Measurements from ENCODE around the gene ISCA1.

Gene ISCA1

DNA sequence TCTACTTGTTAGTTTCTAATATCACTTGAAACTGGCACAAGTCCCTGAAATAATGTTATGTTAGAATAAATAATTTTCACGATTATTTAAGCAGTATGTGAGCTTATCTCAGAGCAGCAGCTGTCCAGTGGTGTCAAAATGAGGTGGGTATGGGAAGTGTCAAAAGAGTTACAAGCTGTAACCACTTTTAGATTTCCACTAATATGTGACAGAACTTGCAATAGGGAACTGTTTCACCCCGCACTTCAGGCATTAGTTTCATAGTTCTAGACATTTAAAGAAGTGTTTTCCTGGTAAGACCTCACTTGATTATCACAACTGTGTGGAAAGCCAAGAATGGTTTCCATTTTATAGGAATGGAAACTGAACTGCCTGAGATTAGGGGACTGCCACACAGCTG lies 2.9 kb upstream of the ISCA1 start:
- DNase-seq (ENCODE audit: low read depth), result no peak

DNA sequence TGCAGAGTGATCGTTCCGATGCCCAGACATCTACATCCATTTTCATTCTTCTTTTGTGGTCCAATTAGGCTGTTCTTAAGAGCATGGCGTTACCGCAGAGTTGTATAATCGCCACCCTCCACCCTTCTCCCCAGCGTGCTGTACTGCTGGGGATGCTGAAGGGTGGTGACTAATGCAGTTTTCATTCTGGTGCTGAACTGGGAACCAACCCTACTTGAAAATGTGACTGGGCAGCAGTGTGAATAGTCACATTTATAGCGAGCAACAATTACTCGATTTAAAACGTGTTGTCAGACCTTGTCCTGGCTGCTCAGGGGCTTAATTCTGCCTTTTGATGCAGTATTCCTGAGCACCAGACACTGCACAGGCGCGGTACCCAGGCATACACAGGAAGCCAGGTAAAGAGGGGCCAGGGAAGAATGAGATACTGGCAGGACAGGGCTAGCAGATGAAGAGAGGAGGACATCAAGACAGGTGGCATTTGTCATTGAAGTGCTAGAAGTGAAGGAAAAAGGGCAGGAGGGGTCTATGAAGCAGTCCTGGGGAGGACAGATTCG lies 719 bp upstream of the ISCA1 start:
- DNase-seq (ENCODE audit: low read depth), result peak; percentile 78

DNA sequence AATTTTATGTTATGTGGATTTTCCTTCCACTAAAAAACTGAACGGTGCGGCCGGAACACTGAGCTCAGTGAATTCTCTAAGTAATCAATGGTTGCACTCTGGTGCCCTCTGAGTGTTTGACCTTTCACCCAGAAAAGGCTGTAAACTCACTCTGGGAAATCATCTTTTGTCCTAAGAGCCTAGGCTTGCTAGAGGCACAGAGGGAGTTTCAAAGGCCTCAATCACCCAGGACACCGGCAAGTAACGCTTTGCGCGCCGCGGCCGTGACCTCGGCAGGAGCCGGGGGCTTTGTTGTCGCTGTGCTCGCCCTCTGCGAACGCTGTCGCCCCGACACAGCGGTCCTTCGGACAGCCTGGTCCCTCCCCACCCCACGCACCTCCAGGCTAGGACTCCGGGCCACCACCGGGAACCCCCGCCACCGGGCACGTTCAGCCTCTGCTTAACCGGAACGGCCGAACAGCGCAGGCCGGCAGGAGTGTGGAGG lies 703 bp downstream of the ISCA1 start:
- DNase-seq (ENCODE audit: low read depth), result no peak

DNA sequence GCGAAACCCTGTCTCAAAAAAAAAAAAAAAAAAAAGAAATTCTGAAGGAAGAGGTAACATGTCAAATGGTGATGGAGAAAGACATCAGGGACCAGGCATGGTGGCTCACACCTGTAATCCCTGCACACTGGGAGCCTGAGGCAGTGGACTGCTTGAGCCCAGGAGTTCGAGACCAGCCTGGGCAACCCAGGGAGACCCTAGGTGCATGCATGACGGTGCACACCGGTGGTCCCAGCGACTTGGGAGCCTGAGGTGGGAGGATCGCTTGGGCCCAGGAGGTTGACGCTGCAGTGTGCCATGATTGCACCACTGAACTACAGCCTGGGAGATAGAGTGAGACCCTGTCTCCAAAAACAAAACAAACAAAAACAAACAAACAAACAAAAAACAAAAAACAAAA lies 1.8 kb downstream of the ISCA1 start:
- no peak for DNase-seq (ENCODE audit: low read depth)

DNA sequence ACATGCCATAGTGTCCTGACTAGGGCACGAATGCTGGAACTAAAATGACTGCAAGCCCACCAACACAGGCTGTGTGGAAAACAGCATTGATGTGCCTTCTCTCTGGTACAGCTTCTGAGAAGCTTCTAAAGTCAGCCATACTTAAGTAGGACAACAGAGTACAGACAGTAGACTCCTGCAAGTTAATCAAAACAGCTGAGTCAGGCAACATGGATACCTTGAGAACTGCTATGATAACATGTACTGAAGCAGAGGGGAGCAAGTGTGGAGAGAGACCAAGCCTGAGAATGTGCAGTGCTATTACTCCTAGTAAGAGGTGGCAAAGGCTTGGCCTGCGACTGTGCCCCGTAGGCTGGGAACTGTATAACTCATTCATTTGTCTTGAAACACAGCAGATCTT lies 2.5 kb downstream of the ISCA1 start:
- DNase-seq (ENCODE audit: low read depth), result no peak

DNA sequence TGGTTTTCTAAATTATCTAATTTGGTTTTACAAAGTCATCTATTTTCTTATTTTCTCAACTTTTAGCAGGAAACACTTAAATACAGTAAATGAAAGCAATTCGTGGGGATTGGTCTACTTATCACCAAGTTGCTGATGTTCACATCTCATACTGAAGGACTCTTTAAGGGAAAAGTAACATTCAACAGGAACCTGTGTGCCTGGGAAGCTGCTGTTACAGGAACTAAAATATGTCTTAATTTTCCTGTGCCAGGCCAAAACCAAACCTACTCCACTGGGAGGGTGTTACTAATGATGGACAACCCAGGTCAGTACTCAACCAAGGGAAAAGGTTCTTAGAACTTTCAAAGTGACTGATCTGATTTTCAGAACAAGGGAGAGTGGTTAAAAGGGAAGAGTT lies 5.3 kb downstream of the ISCA1 start:
- DNase-seq (ENCODE audit: low read depth), result no peak

DNA sequence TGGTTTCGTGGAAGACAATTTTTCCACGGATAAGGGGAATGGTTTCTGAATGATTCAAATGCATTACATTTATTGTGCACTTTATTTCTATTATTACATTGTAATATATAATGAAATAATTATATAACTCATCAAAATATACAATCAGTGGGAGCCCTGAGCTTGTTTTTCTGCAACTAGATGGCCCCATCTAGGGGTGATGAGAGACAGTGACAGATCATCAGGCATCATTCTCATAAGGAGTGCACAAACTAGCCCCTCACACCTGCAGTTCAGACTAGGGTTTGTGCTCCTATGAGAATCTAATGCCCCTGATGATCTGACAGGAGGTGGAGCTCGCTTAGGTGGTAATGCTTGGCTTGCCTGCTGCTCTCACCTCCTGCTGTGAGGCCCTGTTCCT lies 6.4 kb downstream of the ISCA1 start:
- no peak for DNase-seq (ENCODE audit: low read depth)

DNA sequence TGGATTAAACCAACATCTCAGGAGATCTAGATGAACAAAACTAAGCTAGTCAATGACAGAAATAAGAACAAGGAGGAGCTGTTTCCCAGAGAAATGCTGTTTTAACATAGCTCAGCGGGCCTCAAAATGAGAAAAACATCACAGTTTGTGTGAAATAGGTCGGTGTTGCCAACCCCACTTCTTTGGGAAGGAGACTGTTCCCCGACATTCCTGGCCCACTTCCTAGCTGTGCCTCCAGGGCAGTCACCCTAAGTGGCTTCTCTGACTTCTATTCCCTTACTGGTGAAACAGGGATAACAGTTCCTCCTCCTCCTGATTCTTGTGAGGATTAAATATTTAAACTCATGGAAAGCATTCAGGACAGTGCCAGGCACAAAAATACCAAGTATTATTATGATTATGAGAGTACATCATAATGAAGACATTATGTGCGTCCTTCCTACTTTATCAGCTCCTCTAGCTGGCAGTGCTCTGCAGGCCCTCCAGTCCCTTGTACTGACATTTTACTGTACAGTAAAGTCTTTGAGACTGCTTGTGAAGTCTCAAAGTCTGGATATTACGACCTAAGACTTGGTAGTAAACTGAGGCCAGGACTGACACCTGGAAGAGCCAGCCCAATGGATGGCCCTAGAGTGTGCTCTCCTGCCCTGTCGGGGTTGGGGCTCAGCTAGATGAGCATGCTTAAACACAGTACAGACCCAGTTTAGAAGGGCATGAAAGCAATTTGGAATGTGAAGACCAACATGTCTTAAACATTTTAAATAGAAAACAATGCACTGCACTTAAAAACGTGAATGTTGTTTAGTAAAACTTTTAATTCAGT lies 7.3 kb downstream of the ISCA1 start:
- DNase-seq (ENCODE audit: low read depth), result no peak

DNA sequence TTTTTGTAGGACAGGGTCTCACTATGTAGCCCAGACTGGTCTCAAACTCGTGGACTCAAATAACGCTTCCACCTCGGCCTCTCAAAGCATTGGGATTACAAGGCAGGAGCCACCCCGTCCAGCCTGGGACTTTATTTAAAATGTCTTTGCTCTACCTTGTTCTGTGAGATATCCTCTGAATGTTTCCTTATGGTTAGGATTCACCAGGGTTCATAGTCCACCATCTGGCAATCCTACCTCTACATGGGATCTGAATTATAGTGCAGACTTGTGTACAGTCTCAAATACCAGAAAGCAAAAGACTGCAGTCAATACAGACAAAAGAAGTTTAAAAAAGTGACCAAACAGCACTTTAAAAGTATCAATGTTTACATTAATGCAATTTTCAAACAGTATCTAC lies 10.1 kb downstream of the ISCA1 start:
- DNase-seq (ENCODE audit: low read depth), result no peak

DNA sequence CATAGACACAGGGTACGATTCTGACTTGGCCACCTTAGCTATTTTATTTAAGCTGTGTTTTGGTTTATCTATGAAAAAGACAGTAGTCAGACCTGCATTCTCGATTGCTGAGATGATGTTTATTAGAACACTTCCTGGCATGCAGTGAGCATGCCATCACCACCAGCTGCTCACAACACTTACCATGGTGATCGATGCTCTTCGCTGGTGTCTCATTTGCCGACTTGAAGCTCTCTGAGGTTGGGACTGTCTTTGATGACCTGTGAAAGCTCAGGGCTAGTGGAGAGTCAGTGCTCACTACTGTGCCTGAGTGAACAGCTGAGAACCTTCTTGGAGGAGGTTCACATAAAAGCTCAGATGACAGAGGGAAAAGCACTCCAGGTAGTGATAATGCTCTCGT lies 18.5 kb downstream of the ISCA1 start:
- no peak for DNase-seq (ENCODE audit: low read depth)

DNA sequence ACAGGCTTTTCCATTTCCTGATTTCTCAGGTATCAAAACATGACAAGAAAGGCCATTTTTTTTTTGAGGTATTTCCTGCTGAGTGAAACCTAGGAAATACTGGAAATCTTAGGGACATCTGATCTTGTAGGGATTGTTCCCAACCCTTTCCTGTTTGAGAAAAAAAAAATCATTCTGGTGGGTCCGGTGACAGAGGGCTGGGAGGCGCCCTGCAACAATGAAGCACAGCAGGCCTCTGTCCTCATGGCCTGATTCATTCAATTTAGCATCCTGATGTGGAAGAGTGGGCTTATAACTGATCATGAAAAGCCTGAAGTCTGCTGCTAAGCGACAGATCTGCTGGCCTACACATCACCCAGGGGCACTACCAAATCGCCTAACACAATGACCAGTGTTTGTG lies 19.8 kb downstream of the ISCA1 start:
- DNase-seq (ENCODE audit: low read depth), result no peak

DNA sequence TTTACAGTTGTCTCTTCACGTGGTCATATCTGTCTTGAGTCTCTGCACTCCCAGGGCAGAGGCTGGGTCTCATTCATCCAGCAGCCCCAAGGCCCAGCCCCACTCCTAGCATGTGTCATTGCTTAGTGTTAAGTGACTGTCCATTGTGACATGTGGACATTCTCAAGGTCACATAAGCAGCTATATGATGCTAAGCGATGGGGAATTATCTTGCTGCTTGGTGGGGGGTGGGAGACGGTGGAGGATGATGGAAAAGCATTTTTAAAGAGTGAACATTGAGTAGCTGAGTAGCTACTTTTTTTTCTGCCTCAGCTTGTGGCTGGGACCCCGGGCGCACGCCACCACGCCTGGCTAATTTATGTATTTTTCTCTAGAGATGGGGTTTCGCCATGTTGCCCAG lies 22.8 kb downstream of the ISCA1 start, which contains the start of gene C9orf153:
C9orf153 (minus strand) TSS at position 101 of the 400 bp plus-strand sequence. CDS start 30,054 bp downstream, outside the sequence.
- DNase-seq (ENCODE audit: low read depth), result no peak

DNA sequence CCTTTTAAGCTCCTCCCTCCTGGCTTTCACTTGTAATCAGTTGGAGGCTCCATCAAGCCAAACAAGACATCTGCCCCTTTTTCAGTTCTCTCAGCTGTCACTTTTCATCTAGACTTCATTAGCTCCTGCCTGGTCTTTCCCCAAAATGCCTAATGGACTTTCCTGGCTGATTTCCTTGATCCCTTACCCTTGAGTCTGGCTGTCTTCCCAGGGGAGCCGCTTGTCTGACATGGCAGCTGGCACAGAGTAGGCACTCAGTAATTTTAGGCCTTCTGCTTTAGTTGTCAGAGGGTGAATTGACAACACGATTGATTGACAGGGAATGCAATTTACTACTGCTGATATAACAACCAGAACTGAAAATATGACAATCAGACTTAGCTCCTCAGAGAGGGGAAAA lies 24.9 kb downstream of the ISCA1 start:
- DNase-seq (ENCODE audit: low read depth), result no peak

DNA sequence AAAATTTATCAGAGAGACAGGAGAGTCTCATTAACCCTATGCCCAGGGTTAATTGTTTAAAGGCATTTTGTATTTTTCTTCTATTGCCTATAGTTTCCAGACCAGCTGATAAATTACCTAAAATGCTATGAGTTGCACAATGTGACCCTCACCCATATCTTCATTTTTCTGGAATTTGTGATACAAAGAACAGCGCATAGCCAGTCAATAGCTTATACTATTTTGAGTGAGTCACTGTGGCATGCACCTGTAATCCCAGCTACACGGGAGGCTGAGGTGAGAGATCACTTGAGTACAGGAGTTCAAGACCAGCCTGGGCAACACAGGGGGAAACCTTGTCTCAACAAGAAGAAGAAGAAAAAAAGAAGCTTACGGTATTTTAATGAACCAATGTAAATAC lies 25.7 kb downstream of the ISCA1 start:
- no peak for DNase-seq (ENCODE audit: low read depth)

DNA sequence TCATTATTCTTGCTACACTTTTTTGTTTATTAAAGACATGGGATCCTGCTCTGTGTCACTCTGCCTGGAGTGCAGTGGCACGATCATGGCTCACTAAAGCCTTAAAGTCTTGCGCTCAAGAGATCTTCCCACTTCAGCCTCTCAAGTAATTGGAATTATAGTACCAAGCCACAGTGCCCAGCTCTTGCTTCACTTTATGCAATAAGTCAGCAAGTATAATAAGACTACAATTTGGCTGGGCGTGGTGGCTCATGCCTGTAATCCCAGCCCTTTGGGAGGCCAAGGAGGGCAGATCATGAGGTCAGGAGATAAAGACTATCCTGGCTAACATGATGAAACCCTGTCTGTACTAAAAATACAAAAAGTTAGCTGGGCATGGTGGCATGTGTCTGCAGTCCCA lies 28.8 kb downstream of the ISCA1 start:
- DNase-seq (ENCODE audit: low read depth), result no peak

DNA sequence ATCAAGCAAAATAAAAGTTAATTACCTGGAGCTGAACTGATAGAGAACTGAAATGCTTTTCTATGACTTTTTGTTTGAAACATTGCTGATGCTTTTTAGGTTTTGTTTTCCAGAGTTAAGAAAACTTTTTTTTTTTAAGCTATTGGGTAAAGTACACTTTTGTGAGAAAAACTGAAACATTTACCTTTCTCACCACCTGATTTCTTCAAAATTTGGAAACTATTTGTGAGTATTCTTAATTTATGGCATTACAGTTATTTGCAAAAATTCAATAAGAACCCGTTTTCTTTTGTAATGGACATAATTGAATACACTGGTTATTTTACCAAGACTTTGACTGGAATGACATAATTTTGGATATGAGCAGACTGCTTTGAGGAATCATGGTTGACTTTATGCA lies 29.5 kb downstream of the ISCA1 start:
- DNase-seq (ENCODE audit: low read depth), result no peak

DNA sequence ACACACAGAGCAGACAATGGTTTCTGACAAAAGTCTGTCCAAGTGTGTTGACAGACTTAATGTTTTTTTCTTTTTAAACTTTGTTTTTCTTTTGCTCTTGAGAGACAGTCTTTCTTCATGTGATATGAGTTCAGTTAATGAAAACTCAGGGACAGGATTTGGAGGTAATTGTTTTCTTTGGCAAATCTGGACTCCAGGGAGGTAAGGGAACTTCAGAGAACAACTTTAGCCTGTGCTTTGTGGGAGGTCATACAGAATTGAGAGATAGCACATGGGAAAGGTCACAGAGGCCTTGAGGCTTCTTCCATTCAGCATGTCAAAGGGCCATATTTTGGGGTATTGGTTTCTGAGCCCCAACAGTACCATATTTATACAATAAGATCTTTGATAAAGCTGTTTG lies 32.2 kb downstream of the ISCA1 start:
- no peak for DNase-seq (ENCODE audit: low read depth)

DNA sequence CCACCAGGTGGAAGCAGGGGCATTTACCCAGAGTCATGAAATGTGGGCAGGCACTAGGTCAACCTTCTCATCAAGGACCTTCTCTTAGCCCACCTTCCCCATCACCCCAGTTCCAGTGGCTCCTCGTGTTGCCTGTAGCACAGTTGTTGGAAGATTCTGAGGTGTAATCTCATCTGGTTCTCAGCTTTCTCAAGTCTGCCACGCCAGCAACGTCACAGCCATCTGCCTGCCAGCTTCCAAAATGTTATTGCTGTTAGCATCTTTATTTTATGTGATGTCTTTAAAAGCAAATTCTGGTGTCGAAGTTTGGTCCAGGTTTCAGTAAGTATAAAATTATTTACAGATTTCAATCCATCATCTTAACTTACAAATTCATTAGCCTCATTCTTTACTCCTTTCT lies 33.6 kb downstream of the ISCA1 start:
- no peak for DNase-seq (ENCODE audit: low read depth)

DNA sequence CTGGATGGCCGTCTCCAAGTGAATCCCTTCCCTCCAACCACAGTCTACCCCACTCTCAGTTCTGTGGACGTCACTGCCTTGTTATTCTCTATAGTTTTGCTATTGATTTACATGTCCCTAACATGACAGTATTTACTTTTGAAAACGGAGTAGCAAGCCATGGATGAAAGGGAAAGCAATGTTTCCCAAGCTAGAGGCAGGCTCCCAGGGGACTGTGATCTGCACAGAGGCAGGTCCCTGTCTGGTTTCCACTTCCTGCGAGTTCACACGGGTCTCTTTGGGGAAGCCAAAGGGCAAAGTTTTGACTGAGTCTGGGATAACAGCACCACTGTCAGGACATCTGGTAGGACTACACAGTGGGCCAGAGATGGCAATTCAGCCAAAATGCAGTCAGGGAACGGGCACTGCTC lies 35.6 kb downstream of the ISCA1 start:
- peak; percentile 39 for DNase-seq (ENCODE audit: low read depth)

DNA sequence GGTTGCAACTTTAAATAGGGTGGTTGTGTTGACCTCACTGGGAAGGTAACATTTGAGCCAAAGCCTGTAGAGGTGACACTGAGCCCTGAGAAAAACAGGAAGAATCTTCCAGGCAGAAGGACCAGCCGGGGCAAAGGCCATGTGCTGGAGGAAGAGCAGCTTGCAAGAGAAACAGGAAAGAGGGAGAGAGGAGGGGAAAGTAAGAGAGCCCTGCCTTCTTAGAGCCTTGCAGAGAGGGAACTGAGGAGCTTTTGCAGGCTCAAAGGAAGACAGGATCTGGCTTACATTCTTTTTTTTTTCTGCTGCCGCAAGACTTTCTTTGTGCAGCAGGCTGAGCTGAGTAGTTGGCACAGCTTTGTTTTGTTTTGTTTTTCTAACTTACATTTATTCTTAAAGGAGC lies 40.3 kb downstream of the ISCA1 start:
- no peak for DNase-seq (ENCODE audit: low read depth)

DNA sequence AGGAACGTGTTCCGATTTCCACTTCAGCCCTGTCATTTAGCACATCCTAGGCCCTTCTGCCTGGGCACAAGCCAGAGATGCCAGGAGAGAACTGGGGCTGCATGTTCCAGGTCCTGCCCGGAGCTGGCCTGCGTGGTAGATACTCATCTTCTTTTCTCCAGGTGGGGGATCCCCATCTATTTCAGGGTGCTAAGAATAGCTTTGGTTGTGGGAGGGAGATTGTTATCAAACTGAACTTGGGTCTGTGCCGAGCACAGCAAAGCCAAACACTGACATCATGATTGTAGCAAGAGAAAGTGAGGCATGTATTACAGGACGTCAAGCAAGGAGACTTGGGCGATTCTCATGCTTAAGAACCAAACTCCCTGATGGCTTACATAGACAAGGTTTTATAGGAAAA lies 41.1 kb downstream of the ISCA1 start:
- no peak for DNase-seq (ENCODE audit: low read depth)

DNA sequence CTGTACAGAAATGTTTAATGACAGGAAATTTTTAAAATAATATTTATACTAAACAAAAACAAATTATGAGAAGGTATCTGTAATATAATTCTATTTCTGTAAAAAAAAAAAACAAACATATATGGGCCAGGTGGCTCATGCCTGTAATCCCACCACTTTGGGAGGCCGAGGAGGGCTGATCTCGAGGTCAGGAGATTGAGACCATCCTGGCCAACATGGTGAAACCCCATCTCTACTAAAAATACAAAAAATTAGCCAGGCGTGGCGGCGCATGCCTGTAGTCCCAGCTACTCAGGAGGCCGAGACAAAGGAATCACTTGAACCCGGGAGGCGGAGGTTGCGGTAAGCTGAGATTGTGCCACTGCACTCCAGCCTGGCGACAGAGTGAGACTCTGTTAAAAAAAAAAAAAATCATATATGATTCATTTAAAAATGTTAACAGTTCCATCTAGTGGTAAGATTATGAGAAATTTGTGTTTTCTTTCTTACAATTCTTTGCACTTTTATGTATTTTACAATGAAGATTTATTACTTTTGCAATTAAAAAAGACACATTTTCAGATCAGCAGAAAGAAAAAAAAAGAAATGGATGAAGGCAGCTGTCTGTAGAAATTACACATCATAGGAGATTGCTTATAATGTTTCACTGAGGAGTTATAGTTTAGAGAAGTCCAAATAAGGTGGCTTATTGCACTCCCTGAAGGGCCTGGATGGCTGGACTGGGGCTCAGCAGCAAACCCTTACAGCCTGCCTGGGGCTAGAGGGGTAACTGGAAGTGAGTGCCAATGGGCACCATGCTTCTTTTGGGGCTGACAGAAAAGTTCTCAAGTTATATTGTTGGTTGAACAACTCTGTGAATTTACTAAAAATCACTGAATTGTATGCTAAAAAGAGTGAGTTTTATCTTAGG lies 43.2 kb downstream of the ISCA1 start:
- no peak for DNase-seq (ENCODE audit: low read depth)

DNA sequence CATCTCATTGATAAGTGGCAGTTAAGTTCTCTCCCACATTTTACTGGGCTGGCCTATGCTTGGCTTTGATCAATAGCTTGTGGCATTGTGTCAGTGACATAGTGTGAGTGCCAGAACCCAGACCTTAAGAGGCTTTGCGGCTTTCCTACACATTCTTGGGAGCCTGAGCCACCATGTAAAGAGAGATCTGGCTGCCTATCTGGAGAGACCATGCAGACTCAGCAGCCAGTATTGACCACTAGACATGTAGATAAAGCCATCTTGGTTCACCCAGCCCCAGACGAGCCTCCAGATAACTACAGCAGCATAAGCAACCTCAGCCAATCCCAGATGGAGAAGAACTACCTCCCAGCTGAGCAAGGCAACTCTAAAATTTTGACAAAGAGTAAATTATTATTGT lies 51.5 kb downstream of the ISCA1 start:
- DNase-seq (ENCODE audit: low read depth), result no peak
